Activated naive CD8-positive, alpha-beta T cell treated with anti-CD3 and anti-CD28 coated beads for 36 hours (primary cell): ENCODE data around the gene PYGB. TPM values are rescaled to one million over a fixed set of nuclear protein-coding genes. Genes with fewer than 3 reads are reported as not detected.

Experiments
- DNase-seq: peaks from one replicate; pipeline ENCODE4 v3.0.0; 2021
- H3K27ac Mint-ChIP-seq: one replicate; pipeline ENCODE4 v1.8.0; 2022; ENCODE audit warnings: mild to moderate bottlenecking, moderate library complexity, mixed read lengths
- H3K27me3 Mint-ChIP-seq: one replicate; pipeline ENCODE4 v1.8.0; 2022; ENCODE audit warnings: mild to moderate bottlenecking, mixed read lengths
- H3K36me3 Mint-ChIP-seq: one replicate; pipeline ENCODE4 v1.8.0; 2021; ENCODE audit warnings: mild to moderate bottlenecking, mixed read lengths
- H3K4me1 Mint-ChIP-seq: one replicate; pipeline ENCODE4 v1.8.0; 2021; ENCODE audit warnings: mixed read lengths
- H3K4me3 Mint-ChIP-seq: one replicate; pipeline ENCODE4 v1.8.0; 2022; ENCODE audit warnings: mild to moderate bottlenecking, moderate library complexity, mixed read lengths
- H3K9me3 Mint-ChIP-seq: one replicate; pipeline ENCODE4 v1.8.0; 2022; ENCODE audit warnings: mixed read lengths
- total RNA-seq, 2 experiments: library from RNA; stranded (reverse); gene quantifications; one replicate each; pipeline ENCODE4 v1.2.3, GENCODE V29; 2021

PYGB gene
- total RNA-seq, 2 experiments from 2014 or later, result 30.3 to 31.0 TPM

DNA sequence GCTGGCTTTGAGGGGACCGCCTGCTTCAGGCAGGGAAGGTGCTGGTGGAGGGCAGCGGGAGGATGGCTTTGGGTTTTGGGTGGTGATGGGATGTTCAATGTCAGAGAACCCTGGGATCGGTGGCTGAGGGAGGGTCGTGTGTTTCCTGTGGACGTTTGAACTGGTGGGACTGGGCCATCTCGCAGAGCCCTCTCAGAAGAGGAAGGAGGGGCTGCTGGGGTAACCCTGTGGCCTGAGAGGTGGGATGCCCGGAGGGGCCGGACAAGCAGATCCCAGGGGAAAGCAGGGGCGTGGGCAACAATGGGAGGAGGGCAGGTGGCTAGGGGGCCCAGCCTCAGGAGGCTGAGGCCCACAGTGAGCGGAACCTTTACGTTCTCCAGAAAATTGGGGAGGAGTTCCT is 34.9 kb downstream of the PYGB start:
- Mint-ChIP-seq H3K27ac (no peak overlapping the region), H3K9me3 (no peaks in the 10 kb centered on the region), H3K4me1 (no peaks in the 10 kb centered on the region), H3K27me3 (no peaks in the 10 kb centered on the region), H3K36me3 (no peaks in the 10 kb centered on the region), H3K4me3 (no peak overlapping the region)
- DNase-seq, result no peak

- Mint-ChIP-seq H3K4me3 (no peak overlapping the region), H3K36me3 (no peaks in the 10 kb centered on the region), H3K27ac (no peak overlapping the region), H3K4me1 (no peaks in the 10 kb centered on the region), H3K9me3 (no peaks in the 10 kb centered on the region), H3K27me3 (no peaks in the 10 kb centered on the region)
- DNase-seq, result no peak
Observed at GRCh38 chr20:25283221-25283951, 35.5 kb downstream of the PYGB start.

- no peaks in the 10 kb centered on the region for H3K4me1 Mint-ChIP-seq
- no peak overlapping the region for H3K27ac Mint-ChIP-seq
- DNase-seq, result no peak
- H3K36me3 Mint-ChIP-seq, result no peaks in the 10 kb centered on the region
- H3K27me3 Mint-ChIP-seq, result no peaks in the 10 kb centered on the region
- no peak overlapping the region for H3K4me3 Mint-ChIP-seq
- H3K9me3 Mint-ChIP-seq, result no peaks in the 10 kb centered on the region
Observed at GRCh38 chr20:25284131-25284601, 36.3 kb downstream of the PYGB start.

DNA sequence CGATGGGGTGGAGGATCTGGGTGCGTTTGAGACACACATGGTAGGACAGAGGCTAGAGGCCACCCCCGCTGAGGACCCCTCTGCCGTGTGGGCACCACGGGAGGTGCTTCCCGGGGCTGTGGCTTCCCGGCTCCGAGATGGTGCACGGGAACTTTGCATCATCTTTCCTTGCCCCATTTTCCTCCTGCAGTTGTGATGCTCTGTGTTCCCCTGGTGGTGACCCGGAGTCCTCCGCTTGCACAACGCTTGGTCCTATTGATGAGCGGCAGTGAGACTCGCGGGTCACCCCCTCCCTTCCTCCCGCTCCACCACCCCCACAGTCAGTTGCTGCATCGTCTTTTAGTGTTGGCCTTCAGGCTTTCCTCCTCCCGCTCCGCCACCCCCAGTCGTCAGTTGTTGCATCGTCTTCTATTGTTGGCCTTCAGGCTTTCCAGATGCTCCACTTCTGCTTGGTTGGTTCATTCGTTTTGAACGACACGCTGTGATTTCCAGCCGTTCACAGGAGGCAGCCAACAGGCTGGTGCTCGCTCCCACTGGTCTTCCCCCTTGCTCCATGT is 37.3 kb downstream of the PYGB start:
- Mint-ChIP-seq H3K9me3 (no peaks in the 10 kb centered on the region), H3K36me3 (no peaks in the 10 kb centered on the region), H3K4me3 (no peak overlapping the region), H3K27ac (no peak overlapping the region), H3K4me1 (no peaks in the 10 kb centered on the region), H3K27me3 (no peaks in the 10 kb centered on the region)
- no peak for DNase-seq

DNA sequence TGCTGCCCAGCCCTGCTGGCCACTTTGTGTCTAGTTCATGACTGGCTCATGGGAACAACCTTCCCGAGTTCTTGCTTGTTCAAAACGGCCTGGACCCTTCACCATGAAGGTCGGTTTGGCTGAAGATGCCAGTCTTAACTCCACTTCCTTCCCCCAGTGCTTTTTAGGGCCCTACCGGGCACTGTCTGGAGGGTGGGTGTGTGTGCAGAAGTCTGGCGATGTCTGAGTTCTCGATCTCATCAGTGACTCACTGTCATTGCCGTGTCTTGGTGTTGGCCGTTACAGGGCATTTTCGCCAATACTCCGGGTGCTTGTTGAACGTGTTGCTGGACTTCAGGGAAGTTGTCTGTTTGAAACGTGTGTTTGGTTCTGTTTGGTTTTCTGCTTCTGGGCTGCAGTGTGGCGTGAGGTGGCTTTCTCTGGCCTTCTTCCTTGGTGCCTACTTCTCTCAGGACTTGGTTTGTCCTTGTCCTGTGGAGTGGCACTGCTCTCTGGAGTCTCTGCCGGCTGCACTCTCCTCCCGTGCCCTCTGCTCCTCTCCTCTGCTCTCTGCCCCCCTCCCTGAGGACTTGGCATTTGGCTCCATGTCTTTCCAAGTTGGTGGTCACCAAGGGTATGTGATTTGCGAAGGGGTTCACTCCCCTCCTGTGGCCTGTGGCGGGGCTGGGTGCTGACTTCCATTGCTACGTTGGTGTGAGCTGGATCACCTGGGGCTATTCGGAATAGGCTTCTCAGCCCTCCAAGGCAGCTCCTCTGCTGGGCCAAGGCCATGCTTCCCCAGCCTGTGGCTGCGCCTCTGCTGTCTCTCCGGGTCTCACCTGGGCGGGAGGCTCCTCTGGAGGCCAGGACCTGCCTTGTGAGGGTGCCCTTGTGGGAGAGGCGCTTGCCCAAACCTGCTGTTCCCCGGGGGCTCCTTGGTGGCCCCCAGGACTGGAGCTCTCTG is 38.2 kb downstream of the PYGB start:
- DNase-seq, result no peak
- H3K27ac Mint-ChIP-seq, result no peak overlapping the region

GRCh38 chr20:25286917-25287316 is 39.0 kb downstream of the PYGB start:
- Mint-ChIP-seq H3K27ac (no peak overlapping the region), H3K9me3 (no peaks in the 10 kb centered on the region), H3K36me3 (no peaks in the 10 kb centered on the region), H3K4me1 (no peaks in the 10 kb centered on the region), H3K4me3 (no peak overlapping the region), H3K27me3 (no peaks in the 10 kb centered on the region)
- no peak for DNase-seq

More for the DNA sequence above, 38.2 kb downstream of the PYGB start:
- H3K4me1 Mint-ChIP-seq, result no peaks in the 10 kb centered on the region
- no peaks in the 10 kb centered on the region for H3K36me3 Mint-ChIP-seq
- H3K27me3 Mint-ChIP-seq, result no peaks in the 10 kb centered on the region
- no peak overlapping the region for H3K4me3 Mint-ChIP-seq
- no peaks in the 10 kb centered on the region for H3K9me3 Mint-ChIP-seq

GRCh38 chr20:25287631-25288290 is 39.9 kb downstream of the PYGB start:
- H3K4me3 Mint-ChIP-seq, result no peak overlapping the region
- H3K4me1 Mint-ChIP-seq, result no peaks in the 10 kb centered on the region
- H3K9me3 Mint-ChIP-seq, result no peaks in the 10 kb centered on the region
- H3K27ac Mint-ChIP-seq, result no peak overlapping the region
- DNase-seq, result no peak
- H3K36me3 Mint-ChIP-seq, result no peaks in the 10 kb centered on the region
- no peaks in the 10 kb centered on the region for H3K27me3 Mint-ChIP-seq

DNA sequence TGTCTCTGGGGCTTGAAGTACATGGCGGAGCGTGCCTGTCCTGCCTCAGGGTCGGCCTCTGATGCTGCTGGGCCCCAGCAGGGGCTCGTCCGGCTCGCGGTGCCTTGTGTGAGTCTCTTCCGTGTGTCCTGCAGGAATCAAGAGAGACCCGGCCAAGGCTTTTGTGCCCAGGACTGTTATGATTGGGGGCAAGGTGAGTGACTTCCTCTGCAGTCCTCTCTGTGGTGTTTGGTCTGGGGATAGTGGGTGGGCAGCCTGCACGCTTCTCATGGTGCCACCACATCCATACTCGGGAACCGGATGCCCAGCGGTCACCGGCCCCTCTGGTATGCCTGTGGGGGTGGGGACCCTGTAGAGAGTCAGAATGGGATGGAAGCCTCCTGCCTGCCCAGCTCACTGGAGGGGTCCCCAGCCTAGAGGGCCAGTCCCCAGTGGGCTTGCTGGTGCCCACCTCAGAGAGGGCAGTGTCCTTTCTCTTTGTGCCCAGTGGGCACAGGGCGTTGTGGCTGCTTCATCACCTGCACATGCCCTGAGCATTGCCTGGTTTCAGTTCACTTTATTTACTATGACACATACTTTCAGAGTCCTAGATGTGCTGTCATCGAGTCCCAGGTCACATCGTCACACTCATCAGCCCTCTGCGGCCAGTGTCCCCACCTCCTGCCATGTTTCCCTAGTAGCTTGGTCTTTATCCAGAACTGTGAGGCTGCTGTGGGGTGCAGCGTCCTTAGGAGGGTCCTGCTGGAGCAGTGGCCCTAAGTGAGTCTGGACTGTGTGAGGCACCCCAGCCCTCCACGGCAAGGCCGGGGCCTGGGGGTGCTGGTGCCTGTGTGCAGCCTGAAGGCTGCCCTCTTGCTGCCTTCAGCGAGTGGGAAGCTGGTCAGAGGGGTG is 40.7 kb downstream of the PYGB start:
- no peak overlapping the region for H3K27ac Mint-ChIP-seq
- no peak overlapping the region for H3K4me3 Mint-ChIP-seq
- H3K4me1 Mint-ChIP-seq, result peaks cover under 1% of the 10 kb centered on the region
- H3K9me3 Mint-ChIP-seq, result no peaks in the 10 kb centered on the region
- no peak for DNase-seq
- H3K36me3 Mint-ChIP-seq, result no peaks in the 10 kb centered on the region
- H3K27me3 Mint-ChIP-seq, result no peaks in the 10 kb centered on the region

DNA sequence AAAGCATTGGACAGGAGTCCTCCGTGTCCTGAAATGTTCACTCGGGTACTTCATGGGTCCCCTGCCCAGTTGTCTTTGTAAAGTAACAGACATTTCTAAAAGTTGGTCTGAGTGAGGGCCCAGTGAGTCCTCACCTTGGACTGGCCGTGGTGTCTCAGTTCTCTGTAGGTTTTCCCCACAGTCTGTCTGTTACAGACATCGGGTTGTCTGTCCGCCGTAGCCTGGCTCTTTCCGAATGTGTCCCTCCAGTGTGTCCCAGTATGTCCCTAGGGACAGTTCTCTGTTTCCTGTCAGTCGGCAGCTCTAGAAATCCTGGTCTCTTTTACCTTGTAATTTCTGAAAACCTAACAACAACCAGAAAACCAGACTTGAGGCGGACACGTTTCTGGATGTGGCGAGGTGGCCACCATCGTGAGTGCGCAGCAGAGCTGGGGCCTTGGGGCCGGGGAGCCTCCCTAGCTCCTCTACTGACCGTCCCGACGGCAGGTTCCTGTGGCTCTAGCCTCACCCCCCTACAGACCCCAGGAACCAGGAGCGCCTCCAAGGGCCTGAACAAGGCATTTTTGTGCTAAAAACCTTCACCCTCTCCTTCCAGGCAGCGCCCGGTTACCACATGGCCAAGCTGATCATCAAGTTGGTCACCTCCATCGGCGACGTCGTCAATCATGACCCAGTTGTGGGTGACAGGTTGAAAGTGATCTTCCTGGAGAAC is 42.2 kb downstream of the PYGB start:
- Mint-ChIP-seq H3K9me3 (no peaks in the 10 kb centered on the region), H3K27me3 (no peaks in the 10 kb centered on the region), H3K36me3 (no peaks in the 10 kb centered on the region), H3K4me1 (peaks cover 2% of the 10 kb centered on the region), H3K4me3 (no peak overlapping the region), H3K27ac (no peak overlapping the region)
- no peak for DNase-seq

DNA sequence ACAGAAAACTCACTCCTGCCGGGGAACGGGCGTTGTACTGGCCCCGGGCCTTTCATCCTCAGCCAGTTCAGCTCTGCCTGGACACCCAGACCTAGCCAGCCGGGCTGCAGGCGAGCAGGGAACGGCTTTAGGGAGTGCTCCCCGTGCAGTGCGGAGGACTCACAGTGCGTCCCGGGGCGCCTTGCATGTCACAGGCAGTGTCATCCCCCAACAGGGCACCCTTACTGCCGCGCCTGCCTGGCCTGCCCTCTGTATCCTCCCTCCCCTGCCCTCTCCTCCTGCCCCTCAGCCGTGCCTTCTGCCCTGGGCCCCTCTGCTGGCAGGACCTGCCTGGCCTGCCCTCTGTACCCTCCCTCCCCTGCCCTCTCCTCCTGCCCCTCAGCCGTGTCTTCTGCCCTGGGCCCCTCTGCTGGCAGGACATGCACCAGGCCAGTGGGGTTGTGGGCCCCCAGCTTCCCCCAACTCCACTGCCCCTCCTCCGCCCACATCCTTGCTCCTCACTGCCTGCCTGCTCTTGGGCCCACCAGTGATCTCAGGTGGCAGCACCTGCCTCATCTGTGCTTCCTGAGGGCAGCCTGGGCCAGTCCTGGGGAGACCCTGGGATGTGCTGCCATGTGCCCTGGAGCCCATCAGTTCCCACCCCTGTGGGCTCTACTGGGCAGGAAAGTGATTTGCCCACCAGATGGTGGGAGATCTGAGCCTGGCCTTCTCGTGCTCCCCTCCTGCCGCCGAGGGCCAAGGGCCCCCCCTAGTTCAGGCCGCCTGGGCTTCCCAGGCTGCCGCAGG is 43.0 kb downstream of the PYGB start:
- DNase-seq, result no peak
- Mint-ChIP-seq H3K27me3 (no peaks in the 10 kb centered on the region), H3K36me3 (no peaks in the 10 kb centered on the region), H3K4me1 (peaks cover 2% of the 10 kb centered on the region), H3K4me3 (no peak overlapping the region), H3K9me3 (no peaks in the 10 kb centered on the region), H3K27ac (no peak overlapping the region)

- no peak for DNase-seq
- H3K27ac Mint-ChIP-seq, result no peak overlapping the region
- no peaks in the 10 kb centered on the region for H3K27me3 Mint-ChIP-seq
- H3K9me3 Mint-ChIP-seq, result no peaks in the 10 kb centered on the region
- H3K36me3 Mint-ChIP-seq, result no peaks in the 10 kb centered on the region
- H3K4me1 Mint-ChIP-seq, result peaks cover 4% of the 10 kb centered on the region
- no peak overlapping the region for H3K4me3 Mint-ChIP-seq
Observed at GRCh38 chr20:25291432-25292133, 43.7 kb downstream of the PYGB start.

- H3K27ac Mint-ChIP-seq, result no peak overlapping the region
- H3K4me3 Mint-ChIP-seq, result no peak overlapping the region
- no peak for DNase-seq
- H3K4me1 Mint-ChIP-seq, result peaks cover 4% of the 10 kb centered on the region
- no peaks in the 10 kb centered on the region for H3K9me3 Mint-ChIP-seq
- H3K36me3 Mint-ChIP-seq, result no peaks in the 10 kb centered on the region
- no peaks in the 10 kb centered on the region for H3K27me3 Mint-ChIP-seq
Observed at GRCh38 chr20:25292176-25292891, 44.4 kb downstream of the PYGB start.
